Activated CD8-positive, alpha-beta memory T cell treated with anti-CD3 and anti-CD28 coated beads, Interleukin-2, amount 50 U/mL, for 4 hours (primary cell): ENCODE measurements around the gene CREBL2.
"Not testable (repeated sequence)": the region's sequence is repeated elsewhere in the genome, so short reads cannot be mapped to it uniquely, and the experiment has no call there.

ENCODE experiments used
- DNase-seq: peaks from one replicate; pipeline ENCODE4 v3.0.0-alpha.2; 2020

The CREBL2 gene

DNA sequence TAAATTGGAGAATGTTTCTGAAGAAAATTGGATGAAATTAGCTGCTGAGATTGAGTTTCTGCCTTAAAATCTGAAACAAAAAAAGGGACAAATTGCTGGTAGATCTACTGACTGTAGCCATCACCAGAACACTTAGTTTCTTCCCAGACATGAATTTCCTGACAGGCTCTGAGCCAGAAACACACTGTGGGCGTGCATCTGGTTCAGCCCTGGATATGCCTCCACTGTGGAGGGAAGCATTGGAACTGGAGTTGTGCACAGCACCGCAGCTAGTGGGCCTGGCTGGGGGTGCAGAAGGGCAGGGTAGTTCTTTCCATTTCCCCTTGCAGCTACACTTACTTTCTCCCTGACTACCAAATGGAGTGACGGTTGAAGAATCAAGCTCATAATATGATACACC, 31.2 kb downstream of the CREBL2 start:
- no peak for DNase-seq

DNA sequence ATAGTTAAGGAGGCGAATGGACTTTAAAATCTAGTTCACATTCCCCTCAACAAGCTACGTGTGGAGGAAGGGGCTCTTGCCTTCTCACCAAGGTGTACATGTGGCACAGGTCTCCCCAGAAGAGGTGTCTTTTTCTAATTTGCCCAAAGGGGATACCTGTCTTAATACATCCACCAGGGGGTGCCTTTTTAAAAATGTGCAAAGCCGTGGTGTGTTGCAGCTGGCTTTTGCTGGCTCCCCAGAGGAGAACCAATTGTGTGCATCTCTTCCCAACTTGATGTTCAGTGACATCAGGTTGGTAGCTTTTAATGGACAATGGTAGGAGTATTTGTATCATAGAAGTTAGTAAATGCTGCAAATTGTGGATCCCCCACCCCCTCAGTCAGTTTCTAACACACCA, 33.8 kb downstream of the CREBL2 start:
- peak; percentile 25 for DNase-seq

DNA sequence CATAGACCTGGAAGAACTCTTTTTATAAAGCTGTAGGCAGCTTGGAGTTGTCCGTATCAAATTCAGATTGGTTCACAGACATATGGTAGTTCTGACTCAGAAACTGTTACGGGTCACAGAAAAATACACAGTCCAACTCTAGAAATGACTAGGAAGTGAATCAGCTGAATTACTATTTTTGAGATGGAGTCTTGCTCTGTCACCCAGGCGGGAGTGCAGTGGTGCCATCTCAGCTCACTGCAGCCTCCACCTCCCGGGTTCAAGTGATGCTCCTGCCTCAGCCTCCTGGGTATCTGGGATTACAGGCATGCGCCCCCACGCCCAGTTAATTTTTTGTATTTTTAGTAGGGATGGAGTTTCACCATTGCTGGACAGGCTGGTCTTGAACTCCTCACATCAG, 34.3 kb downstream of the CREBL2 start:
- not testable (repeated sequence) for DNase-seq

DNA sequence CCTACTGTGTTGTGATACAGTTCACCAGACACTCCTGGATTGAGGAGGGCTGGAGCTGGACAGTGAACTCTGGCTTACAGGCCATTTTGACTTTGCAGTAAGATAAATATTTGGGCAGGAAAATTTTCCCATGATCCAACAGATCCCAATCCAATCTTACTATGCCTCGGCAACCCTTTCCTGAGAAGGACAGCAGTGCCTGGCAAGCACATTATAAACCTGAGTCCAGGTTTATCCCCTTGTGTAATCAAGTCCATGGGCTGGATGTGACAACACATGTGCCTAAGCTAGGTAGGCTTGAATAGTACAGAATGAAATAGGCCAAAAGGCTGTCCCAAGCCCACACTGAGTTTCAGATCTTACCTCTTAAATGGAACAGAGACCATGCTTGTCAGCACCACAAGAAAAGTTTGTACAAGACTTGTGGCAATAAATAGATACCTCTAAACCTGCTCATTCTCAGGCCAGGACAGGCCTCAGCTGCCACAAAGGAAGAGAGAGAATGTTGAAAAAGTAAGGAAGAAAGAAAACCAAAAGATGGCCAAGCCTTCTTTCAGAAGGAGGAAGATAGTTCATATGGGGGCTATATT, 34.9 kb downstream of the CREBL2 start:
- DNase-seq, result no peak

DNA sequence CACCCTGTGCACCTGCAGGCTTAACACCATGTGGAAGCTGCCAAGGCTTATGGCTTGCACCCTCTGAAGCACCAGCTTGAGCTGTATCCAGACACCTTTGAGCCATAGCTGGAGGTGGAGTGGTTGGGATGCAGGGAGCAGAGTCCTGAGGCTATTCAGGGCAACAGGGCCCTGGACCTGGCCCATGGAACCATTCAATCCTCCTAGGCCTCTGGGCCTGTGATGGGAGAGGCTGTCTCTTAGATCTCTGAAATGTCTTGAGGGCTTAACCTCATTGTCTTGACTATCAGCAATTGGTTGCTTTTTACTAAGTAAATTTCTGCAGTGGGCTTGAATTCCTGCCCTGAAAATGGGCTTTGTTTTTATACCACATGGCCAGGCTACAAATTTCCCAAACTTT, 36.6 kb downstream of the CREBL2 start:
- no peak for DNase-seq

DNA sequence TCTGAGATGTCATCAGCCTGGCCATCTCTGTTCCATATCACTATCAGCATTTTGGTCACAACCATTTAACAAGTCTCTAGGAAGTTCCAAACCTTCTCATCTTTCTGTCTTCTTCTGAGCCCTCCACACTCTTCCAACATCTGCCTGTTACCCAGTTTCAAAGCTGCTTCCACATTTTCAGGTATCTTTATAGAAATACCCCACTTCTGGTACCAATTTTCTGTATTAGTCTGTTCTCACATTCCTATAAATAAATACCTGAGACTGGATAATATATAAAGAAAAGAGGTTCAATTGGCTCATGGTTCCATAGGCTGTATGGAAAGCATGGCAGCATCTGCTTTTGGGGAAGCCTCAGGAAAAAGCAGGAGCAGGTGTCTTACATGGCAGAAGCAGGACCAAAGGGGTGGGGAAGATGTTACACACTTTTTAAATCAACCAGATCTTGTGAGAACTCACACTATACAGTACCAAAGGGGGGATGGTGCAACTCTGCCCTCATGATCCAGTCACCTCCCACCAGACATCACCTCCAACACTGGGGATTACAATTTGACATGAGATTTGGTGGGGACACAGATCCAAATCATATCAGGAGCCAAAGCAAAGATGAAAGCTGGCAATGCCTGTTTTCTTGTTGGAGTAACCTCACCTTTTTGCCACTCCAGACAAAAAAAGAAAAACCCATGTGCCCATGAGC, 37.4 kb downstream of the CREBL2 start:
- no peak for DNase-seq

DNA sequence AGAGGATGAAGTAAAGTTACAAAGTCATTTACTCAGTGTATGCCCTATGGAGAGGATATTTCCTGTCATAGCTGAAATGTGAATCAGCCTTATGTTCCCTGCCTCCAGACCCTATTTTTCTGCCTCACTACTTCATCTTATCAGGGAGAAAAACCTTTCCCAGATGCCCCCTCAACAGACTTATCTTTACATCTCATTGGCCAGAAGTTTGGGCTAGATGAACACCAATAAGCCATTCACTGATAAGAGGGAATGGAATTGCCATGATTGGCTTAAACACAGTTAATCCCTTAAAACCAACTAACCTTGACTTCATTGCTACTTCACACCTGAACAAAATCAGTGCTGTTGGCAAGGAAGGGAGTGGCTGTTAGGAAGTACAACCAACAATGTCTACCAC, 40.1 kb downstream of the CREBL2 start:
- no peak for DNase-seq

DNA sequence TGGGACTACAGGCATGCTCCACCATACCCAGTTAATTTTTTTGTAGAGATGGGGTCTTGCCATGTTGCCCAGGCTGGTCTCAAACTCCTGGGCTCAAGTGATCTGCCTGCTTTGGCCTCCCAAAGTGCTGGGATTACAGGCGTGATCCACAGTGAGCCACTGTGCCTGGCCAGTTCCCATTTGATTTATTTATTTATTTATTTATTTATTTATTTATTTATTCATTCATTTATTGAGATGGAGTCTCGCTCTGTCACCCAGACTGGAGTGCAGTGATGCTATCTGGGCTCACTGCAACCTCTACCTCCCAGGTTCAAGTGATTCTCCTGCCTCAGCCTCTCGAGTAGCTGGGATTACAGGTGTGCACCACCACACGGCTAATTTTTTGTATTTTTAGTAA, 41.0 kb downstream of the CREBL2 start:
- DNase-seq, result not testable (repeated sequence)

DNA sequence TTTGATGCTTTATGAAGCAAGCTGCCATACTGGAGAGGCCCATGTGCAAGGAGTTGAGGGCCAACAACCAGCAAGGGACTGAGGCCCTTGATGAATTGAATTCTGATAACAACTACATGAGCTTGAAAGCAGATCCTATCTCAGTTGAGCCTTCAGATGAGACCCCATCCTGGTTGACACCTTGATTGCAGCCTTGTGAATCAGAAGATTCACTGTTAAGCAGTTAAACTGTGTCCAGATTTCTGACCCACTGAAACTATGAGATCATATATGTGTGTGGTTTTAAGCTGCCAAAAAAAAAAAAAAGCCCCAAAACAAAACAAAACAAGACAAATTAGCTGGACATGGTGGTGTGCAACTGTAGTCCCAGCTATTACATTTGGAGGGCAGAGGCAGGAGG, 42.2 kb downstream of the CREBL2 start:
- DNase-seq, result no peak

DNA sequence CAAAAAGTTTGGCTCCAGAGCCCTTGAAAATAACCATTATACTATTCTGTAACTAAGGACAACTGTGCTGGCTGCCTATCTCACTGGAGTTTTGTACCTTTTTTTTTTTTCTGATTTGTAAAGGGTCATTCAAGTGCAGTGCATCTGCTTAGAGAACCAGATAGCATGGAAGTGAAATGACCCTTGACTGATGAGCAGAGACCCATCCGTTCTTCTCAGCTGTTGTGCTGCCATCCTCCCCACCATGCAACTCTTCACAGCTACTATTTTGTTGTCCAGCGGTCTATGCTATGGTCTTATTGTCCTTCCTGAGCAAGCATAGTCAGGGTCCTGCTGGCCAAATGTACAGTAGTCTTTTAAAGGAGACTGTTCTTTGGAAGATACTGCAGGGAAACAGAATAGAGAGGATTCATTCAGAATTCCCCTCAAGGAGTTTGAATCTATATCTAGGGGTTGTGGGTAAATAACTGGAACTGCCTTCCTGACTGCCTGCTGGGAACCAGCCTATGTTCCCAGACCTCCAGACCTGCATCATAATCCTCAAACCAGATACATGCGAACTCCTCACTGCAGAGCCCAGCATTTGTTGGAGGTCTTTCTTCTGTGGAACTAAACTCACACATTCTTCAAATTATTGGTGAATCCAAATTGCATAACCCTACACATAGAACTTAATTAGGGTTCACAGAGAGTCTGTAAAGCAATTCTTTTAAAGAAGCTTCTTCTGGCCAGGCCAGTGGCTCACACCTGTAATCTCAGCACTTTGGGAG, 43.2 kb downstream of the CREBL2 start:
- DNase-seq, result no peak

DNA sequence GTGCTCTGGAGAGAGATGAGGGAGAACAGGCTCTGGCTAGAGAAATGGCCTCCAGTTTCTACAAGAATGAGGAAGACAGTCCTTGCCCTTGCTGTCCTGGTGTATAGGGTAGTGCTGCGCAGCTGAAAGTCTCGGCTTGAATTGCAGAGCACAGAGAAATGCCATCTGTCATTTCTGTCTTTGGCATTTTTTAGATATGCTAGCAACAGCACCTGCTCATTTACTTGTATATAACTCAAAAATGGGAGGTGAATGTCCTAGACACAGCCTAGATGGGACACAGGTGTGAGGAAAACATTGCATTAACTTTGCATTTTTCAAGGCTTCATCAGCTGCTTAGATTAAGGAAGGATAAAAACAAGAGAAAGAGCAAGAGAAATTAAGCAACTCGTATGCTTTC, 48.5 kb downstream of the CREBL2 start:
- no peak for DNase-seq

DNA sequence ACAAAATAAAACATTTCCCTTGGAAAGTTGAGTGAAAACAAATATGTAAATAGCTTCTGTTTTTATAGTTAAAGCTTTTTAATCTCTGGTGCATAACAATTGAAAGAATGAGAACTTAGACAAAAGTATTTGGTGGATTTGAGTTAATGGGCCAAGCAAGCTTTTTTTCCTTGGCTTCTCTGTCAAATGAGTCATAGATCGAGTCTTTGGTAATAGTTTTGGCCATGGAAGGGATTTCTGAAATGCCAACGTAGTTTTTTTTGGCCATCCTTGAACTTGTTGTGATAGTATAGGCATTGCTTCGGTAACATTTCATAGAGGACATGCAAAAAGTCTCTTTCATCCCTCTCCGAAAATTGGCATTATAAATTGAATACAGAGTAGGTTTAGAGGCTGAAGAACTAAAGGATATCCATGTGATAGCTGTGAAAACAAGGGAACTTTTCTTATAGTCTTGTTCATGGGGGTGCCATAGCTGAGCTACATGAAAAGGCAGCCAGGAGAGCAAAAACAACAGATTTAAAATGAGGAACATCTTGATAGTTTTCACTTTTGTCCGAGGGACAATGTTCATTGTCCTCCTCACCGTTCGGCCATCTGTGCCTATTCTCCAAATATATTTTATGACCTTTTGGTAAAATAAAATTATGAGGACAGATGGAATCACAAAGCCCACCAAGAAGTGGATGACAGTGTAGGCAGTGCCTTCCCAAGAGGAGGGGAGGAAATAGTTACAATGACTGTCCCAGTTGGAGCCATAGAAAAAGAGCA, 49.6 kb downstream of the CREBL2 start:
- DNase-seq, result no peak

DNA sequence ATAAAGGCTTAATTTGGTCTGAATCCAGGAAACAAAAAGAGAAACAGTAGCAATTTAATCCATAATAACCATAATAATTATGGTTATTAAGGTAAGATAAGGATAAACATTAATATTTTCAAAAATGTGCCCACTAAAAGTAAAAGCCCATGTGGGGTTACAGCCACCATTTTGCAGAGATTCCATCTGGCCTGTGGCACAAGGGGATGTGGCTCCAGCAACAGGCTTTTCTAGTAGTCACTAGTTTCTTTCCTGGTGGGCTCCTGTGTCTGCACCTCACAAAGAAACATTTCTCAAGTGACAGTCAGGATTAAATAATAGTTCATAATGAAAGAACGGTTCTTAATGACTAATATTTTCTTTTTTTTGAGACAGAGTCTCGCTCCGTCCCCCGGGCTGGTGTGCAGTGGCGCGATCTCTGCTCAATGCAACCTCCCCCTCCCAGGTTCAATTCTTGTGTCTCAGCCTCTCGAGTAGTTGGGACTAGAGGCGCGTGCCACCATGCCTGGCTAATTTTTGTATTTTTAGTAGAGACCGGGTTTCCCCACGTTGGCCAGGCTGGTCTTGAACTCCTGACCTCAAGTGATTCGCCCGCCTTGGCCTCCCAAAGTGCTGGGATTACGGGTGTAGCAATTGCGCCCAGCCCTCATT, 52.1 kb downstream of the CREBL2 start:
- DNase-seq, result no peak

DNA sequence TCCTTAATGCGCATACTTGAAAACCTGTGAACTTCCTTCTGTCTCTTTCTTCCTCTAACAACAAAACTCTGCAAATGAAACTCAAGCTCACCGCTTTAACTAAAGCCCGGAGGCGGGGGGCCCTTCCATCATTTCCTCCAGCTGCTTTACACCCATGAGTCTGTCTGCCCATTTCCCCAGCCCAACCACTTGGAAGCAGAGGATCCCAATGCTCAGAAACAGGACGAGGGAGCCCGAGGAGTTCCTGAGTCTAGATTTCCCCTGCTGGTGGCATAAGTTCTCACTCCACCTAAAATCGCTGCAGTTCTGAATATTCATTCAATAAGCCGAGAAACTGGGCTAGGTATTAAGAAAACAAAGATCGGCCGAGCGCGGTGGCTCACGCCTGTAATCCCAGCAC, 53.5 kb downstream of the CREBL2 start:
- no peak for DNase-seq

DNA sequence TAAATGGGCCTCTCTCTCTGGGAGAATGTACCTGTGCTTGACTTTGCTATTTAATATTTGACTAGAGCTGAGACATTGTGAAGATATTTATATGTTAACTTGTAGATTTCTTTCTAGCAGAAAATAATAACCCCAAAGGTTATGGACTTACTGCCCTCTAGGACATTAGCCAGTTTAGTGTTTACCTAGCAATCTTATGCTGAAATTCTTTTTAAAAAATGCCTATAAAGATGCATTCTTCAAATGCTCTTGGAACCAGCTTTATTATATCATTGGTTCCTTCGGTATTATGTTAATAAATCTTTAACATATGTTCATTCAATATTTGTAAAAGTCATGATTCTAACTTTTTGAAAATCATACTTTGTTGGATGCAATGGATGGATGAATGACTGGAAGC, 56.3 kb downstream of the CREBL2 start:
- DNase-seq, result no peak

DNA sequence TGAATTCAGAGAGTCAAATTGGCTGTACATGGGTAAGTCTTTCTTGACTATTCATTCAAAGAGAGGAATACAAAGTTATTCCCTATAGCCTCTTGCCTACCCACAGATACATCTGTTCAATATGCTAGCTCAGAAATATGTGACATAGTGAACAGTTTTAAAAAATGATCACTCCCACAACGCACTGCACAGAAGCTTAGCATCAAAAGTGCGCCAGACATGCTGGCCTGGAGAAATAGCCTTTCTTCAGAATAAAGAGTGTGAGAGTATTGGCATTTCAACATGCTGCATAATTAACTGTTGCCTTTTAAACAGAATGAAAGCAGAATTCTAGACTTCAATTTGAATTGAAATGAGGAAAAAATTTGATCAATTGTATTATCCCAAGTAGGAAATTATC, 57.3 kb downstream of the CREBL2 start:
- DNase-seq, result no peak

DNA sequence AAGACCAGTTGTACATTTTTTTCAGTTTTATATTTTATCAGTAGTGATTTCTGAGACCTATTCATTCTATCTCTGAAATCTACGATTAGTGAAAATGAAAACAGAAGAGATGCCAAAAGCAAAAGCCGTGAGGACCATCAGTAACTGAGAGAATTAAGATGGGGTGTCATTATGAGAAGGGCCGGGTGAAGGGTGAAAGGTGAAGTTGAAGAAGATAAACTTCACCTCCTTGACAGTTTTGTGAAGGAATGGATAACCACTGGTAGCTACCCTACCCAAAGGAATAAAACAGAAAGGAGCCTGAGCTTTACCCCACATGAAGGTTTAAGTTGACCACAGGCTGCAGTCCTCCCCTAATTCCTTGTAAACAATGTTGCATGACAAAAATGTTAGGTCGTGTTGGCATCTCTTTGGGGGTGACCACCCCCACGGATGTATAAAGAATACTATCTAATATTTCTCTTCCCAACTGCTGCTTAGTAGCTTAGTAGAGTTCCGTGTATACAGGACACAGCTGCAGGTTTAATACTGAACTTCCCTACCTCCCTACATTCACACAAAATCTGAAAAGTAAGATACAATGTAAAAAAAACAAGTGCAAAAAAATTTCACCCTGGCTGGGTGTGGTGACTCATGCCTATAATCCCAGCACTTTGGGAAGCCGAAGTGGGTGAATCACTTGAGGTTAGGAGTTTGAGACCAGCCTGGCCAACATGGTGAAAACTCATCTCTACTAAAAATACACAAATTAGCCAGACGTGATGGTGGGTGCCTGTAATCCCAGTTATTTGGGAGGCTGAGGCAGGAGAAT, 60.4 kb downstream of the CREBL2 start:
- DNase-seq, result no peak

DNA sequence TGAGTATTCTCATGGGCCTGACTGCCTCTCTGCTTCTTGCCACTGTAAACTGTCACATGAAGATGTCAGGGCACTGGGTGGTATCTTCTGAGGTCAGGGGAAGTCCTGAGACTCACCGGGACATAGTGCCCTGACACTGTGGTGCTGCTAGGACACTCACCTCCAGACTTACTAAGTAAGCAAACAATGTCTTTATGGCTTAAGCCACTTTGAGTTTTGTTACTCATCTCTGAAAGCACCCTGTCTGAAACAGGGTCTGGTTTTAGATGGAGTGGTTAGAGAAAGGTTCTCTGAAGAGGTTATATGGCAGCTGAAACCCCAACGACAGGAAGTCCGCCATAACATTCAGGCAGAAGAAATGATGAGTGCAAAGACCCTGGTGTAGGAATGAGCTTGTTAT, 61.6 kb downstream of the CREBL2 start:
- no peak for DNase-seq

DNA sequence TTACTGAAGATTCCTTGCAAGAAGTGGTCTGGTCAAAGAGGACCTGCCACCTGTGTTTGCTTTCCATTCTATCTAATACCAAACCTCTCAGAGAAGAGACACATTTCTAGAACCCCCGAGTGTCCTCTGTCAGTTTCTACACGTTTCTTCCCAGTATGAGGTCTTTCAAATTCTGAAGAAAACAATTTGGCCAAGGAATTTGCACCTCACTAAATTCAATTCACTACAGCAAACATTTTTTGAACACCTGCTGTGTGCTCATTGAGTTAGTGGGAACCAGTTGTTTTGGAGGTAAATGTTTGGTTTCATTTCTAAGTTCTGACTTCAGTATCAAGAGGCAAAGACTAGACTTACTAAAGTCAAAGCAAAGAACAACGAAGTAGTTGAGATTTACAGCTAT, 64.9 kb downstream of the CREBL2 start:
- no peak for DNase-seq

DNA sequence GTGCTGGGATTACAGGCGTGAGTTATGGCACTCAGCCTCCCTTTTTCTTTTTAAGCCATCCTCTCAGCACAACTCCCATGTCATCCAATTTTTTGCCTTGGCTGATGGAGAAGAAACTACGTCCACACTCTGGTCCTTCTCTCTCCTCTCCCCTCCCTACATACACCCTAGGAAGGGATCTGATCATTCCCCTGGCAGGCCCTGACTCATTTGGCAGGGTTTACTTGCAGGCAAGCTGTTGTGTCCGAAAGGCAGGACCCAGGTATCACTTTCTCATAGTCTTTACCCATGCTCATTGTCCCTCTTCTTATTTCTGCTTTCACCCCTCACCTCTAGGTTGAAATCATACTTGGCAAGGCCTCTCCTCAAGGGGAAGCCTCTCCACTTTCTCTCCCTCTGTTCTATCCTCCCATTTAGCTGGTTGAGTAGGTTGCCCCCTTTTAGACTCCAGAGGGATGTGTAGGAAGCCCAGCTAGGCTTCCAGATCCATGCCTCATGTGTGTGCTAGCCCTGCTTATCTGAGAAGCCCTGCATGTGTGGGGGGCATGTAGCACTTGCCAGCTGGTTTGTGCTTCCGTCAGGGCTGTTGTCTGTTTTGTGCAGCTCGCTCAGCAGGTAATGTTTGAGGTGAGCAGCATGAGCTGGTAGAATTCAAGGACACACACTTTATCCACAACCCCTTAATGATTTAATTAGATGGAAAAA, 69.5 kb downstream of the CREBL2 start:
- DNase-seq, result no peak

DNA sequence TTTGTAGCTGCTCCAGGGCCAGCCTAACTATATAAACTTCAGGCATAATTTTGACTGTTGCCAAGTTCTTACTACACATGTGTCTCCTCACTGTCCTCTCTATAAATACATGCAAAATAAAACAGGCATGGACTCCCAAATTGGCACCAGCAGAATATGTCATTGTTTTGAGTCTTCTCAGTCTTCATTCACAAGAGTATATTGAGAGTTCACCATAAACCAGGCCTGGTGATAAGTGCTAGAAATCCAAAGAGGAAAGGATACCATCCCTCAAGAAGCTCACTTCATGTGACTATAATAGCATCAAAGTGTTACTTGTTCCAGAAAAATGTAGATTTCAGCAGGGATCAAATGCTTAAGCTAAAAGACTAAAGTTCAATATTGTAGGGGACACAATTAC, 70.6 kb downstream of the CREBL2 start:
- no peak for DNase-seq
